Hematopoietic multipotent progenitor cell (in vitro differentiated cells): ENCODE measurements around the gene CNOT2. TPM values are rescaled to one million over a fixed set of nuclear protein-coding genes. Genes with fewer than 3 reads are reported as not detected.

Experiments used
- DNase-seq, 3 donors: peaks; one replicate each; pipeline ENCODE4 v3.0.0-alpha.2; 2011 to 2015; ENCODE audit warnings: low read depth in 2 of 3, low spot score in 2 of 3
- total RNA-seq: library from RNA; depleted of rRNA; stranded (reverse); fragments of >200 nt; gene quantifications from one replicate; pipeline ENCODE4 v1.2.3, GENCODE V29; 2012

CNOT2 gene
- 130 TPM for total RNA-seq

GRCh38 chr12:70242695-70243509, at the start of gene CNOT2:
Gene CNOT2 (plus strand): TSS chr12:70243433. CDS start chr12:70278227, 34,794 bp downstream.
- DNase-seq = peak; percentile 80 to 96 (median 94)

- no peak for DNase-seq
These were observed 49.2 kb upstream of the CNOT2 start for GRCh38 chr12:70194076-70194475.

- no peak for DNase-seq
These were observed 46.4 kb upstream of the CNOT2 start for GRCh38 chr12:70196811-70197281.

- DNase-seq = no peak
These were observed 45.9 kb upstream of the CNOT2 start for GRCh38 chr12:70197345-70197744.

GRCh38 chr12:70213707-70214106, 29.5 kb upstream of the CNOT2 start:
- no peak for DNase-seq

- DNase-seq = no peak
These were observed 28.1 kb upstream of the CNOT2 start for GRCh38 chr12:70214972-70215617.

GRCh38 chr12:70217416-70217815, 25.8 kb upstream of the CNOT2 start:
- no peak for DNase-seq

- no peak for DNase-seq
These were observed 21.6 kb upstream of the CNOT2 start for GRCh38 chr12:70221626-70222025.

- DNase-seq = no peak
These were observed 15.3 kb upstream of the CNOT2 start for GRCh38 chr12:70227911-70228310.

GRCh38 chr12:70230934-70231606, 12.2 kb upstream of the CNOT2 start:
- no peak for DNase-seq

GRCh38 chr12:70236990-70237389, 6.2 kb upstream of the CNOT2 start:
- DNase-seq = no peak

GRCh38 chr12:70240673-70241072, 2.6 kb upstream of the CNOT2 start:
- no peak for DNase-seq

- peak in 1 of 3 donors; percentile 4 for DNase-seq
These were observed 1.4 kb upstream of the CNOT2 start for GRCh38 chr12:70241845-70242244.

GRCh38 chr12:70243510-70244371, 508 bp downstream of the CNOT2 start:
- DNase-seq = peak; percentile 47 to 73 (median 71)

GRCh38 chr12:70244409-70244808, 1.2 kb downstream of the CNOT2 start:
- no peak for DNase-seq

- DNase-seq = no peak
These were observed 2.2 kb downstream of the CNOT2 start for GRCh38 chr12:70245458-70245857.

- no peak for DNase-seq
These were observed 3.3 kb downstream of the CNOT2 start for GRCh38 chr12:70246580-70246979.

GRCh38 chr12:70247653-70248199, 4.5 kb downstream of the CNOT2 start:
- no peak for DNase-seq

- no peak for DNase-seq
These were observed 5.6 kb downstream of the CNOT2 start for GRCh38 chr12:70248876-70249275.

- no peak for DNase-seq
These were observed 6.7 kb downstream of the CNOT2 start for GRCh38 chr12:70249903-70250302.
